Adrenal gland (tissue), 12 donors: ENCODE measurements around the gene SPRR2D. TPM values are rescaled to one million over a fixed set of nuclear protein-coding genes. Genes with fewer than 3 reads are reported as not detected.

Experiments used
- DNase-seq, 7 donors: peaks; one replicate each; pipeline ENCODE4 v3.0.0-alpha.2; 2019 to 2020
- H3K27ac ChIP-seq, 5 donors: fragments of 200-600 bp; sonication (generic) in 4 of 5; 1 replicate in 3 of 5; 2 replicates in 2 of 5; pipeline versions ENCODE4 v1.5.1 to v1.8.0; 2016 to 2020; ENCODE audit warnings: mild to moderate bottlenecking in 1 of 5
- H3K27me3 ChIP-seq: fragments of 200-600 bp; 2 replicates; pipeline ENCODE4 v1.8.0; 2021
- H3K36me3 ChIP-seq, 2 donors: fragments of 200-600 bp; replicated peaks in 1 of 2; 1 replicate in 1 of 2; 2 replicates in 1 of 2; pipeline versions ENCODE4 v1.5.1 to v1.8.0; 2018 to 2022
- H3K4me1 ChIP-seq, 2 donors: fragments of 200-600 bp; replicated peaks in 1 of 2; 1 replicate in 1 of 2; 2 replicates in 1 of 2; pipeline versions ENCODE4 v1.5.1 to v1.8.0; 2018 to 2021
- H3K4me3 ChIP-seq, 4 donors: fragments of 200-600 bp; sonication (generic) in 3 of 4; one replicate each; pipeline ENCODE4 v1.5.1; 2016 to 2018
- H3K9me3 ChIP-seq, 3 donors: fragments of 200-600 bp; sonication (generic) in 1 of 3; replicated peaks in 1 of 3; 1 replicate in 2 of 3; 2 replicates in 1 of 3; pipeline versions ENCODE4 v1.5.1 to v1.8.0; 2016 to 2021
- CTCF ChIP-seq, 6 experiments: fragments of 450-650 bp in 4 of 6; fragments of 200-600 bp in 2 of 6; sonication (generic) in 1 of 6; IDR thresholded peaks; 1 replicate in 5 of 6; 2 replicates in 1 of 6; pipeline versions ENCODE4 v1.5.1 to v1.8.0; 2016 to 2021; ENCODE audit warnings: antibody characterized with exemption in 6 of 6, mild to moderate bottlenecking in 2 of 6, moderate library complexity in 1 of 6
- POLR2A ChIP-seq, 2 donors: fragments of 450-650 bp; IDR thresholded peaks; one replicate each; pipeline ENCODE4 v1.6.1; 2017; ENCODE audit warnings: antibody characterized with exemption in 2 of 2, mild to moderate bottlenecking in 2 of 2, moderate library complexity in 1 of 2
- WGBS, 4 donors: extraction: QIAGEN DNeasy Blood & Tissue Kit in 2 of 4; methylation state at CpG; one replicate each; pipeline versions ENCODE4 v1.1.5 to v1.1.7; 2013 to 2017; 5-methylcytosine and 5-hydroxymethylcytosine counted together
- intact Hi-C, 2 donors: fragments of 100-400 bp; cut with DNase I; formaldehyde crosslinking; loops; one replicate each; pipeline versions ENCODE4 v1.14.1 to v1.15.0; 2022 to 2023
- polyA plus RNA-seq, 3 donors: library from polyadenylated mRNA; stranded (reverse); fragments of 200-250 nt in 2 of 3; fragments of 350-450 nt in 1 of 3; fragmentation: Illumina TruSeq in 1 of 3; extraction: RNeasy Lipid Tissue Mini Kit (QIAGEN cat#74804) in 1 of 3; gene quantifications; one replicate each; pipeline ENCODE4 v1.2.3, GENCODE V29; 2013 to 2014
- total RNA-seq, 9 donors: library from RNA; depleted of rRNA in 4 of 9; stranded (reverse); fragments of >200 nt in 4 of 9; fragments of 120-200 nt in 1 of 9; fragmentation: NEBNext Ultra II Directional in 1 of 9; extraction: Animal tissue kit (Norgen Biotek cat#: 25700) in 1 of 9; gene quantifications; one replicate each; pipeline versions ENCODE4 v1.1.0 to v1.2.4, GENCODE V29; 2013 to 2023
- donor health status: healthy with polysubstance abuse.
- donor health status: Bipolar disorder and iron deficiency.
- donor health status: DM: yes; HTN: yes; CAD: no.
- donor health status: DM: no; HTN: no; CAD: no.
- donor health status: DM: no; HTN: no; CAD: no.
- donor health status: DM: yes; HTN: yes; CAD: no.

The SPRR2D gene
- total and polyA plus RNA-seq, 12 donors = 0.71 to 0.88 TPM; not detected in 10

GRCh38 chr1:153071511-153071910 lies 30.6 kb upstream of the SPRR2D start, which contains the start of gene SPRR2B:
TSS of gene SPRR2B (minus strand) at chr1:153071611. CDS start at chr1:153070839, 772 bp downstream.
- H3K27ac ChIP-seq = no peak within 1 kb of the TSS
- no peaks in the 10 kb centered on the region for H3K4me1 ChIP-seq
- WGBS, 4 donors = 38 to 68% (median 48%) methylated on average over 2 of the region's 2 CpGs
- H3K36me3 ChIP-seq = no peaks in the 10 kb centered on the region
- no peaks in the 10 kb centered on the region for H3K9me3 ChIP-seq
- DNase-seq = no peak
- TF ChIP-seq POLR2A (IDR thresholded peaks at IDR 0.05) (no peak), CTCF (IDR thresholded peaks at IDR 0.05) (no peak)
- intact Hi-C loops = no loop called here
- H3K27me3 ChIP-seq = no peaks in the 10 kb centered on the region
- H3K4me3 ChIP-seq = no peak within 1 kb of the TSS

- no peaks in the 10 kb centered on the region for H3K36me3 ChIP-seq
- H3K4me3 ChIP-seq = no peak overlapping the region
- no peaks in the 10 kb centered on the region for H3K4me1 ChIP-seq
- intact Hi-C loops = no loop called here
- DNase-seq = no peak
- no peaks in the 10 kb centered on the region for H3K27me3 ChIP-seq
- no peak for TF ChIP-seq CTCF (IDR thresholded peaks at IDR 0.05)
- no peak for TF ChIP-seq POLR2A (IDR thresholded peaks at IDR 0.05)
- H3K9me3 ChIP-seq = no peaks in the 10 kb centered on the region
- no peak overlapping the region for H3K27ac ChIP-seq
- WGBS, 4 donors = 56 to 77% (median 71%) methylated on average over 2 of the region's 2 CpGs
These were observed 29.3 kb upstream of the SPRR2D start for GRCh38 chr1:153070243-153070642.

GRCh38 chr1:153058826-153059784 lies 18.2 kb upstream of the SPRR2D start:
- no peaks in the 10 kb centered on the region for H3K4me1 ChIP-seq
- 53 to 70% (median 64%) methylated on average over 3 to 6 of the region's 6 CpGs for WGBS, 4 donors
- no peak for TF ChIP-seq CTCF (IDR thresholded peaks at IDR 0.05)
- no peak for DNase-seq
- no peak overlapping the region for H3K4me3 ChIP-seq
- H3K9me3 ChIP-seq = no peaks in the 10 kb centered on the region
- intact Hi-C loops = no loop called here
- H3K27ac ChIP-seq = no peak overlapping the region
- H3K36me3 ChIP-seq = no peaks in the 10 kb centered on the region
- peaks cover 4% of the 10 kb centered on the region for H3K27me3 ChIP-seq

DNA sequence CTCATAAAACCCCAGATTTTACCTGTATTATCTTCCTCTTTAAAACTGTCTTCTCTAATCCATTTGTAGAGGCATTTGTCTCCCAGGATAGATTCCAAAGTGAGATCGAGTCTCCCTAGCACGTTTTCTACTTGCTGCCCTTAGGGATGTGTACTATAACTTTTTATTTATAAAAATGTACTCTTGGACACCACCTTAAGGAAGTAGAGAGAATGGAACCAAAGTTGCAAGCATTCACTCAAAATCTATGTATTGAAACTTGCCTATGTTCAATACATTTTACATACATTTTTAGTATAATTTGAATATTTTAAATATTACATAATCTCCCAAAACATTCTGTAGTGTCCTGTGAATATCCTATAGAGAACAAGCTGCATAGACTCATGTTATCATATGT lies 17.2 kb upstream of the SPRR2D start:
- Histone ChIP-seq H3K27ac (no peak overlapping the region), H3K27me3 (no peaks in the 10 kb centered on the region), H3K36me3 (no peaks in the 10 kb centered on the region), H3K4me1 (no peaks in the 10 kb centered on the region), H3K4me3 (no peak overlapping the region), H3K9me3 (no peaks in the 10 kb centered on the region)
- WGBS, 4 donors = 52 to 75% (median 70%) methylated on average over 2 of the region's 2 CpGs
- intact Hi-C loops = no loop called here
- no peak for TF ChIP-seq POLR2A (IDR thresholded peaks at IDR 0.05)
- no peak for TF ChIP-seq CTCF (IDR thresholded peaks at IDR 0.05)
- DNase-seq = no peak
